HEK293T (cell line): Measurements from ENCODE around the gene CACNA1S.

ENCODE experiments used
- CTCF ChIA-PET: fragments of 350-600 bp; formaldehyde crosslinking; extraction: SDS; loops from one replicate; lab custom pipeline; 2021; ENCODE audit warnings: antibody characterized with exemption, inconsistent platforms; lab: Yijun Ruan, JAX
- POLR2A ChIA-PET: fragments of 350-600 bp; formaldehyde crosslinking; extraction: SDS; loops from one replicate; lab custom pipeline; 2020; ENCODE audit warnings: antibody characterized with exemption, inconsistent platforms; lab: Yijun Ruan, JAX
- DNase-seq: peaks from one replicate; pipeline ENCODE4 v3.0.0; 2012; ENCODE audit warnings: mixed read lengths; ENCODE audit errors: extremely low spot score
- ARNT ChIP-seq: fragments of 450-650 bp; IDR thresholded peaks from 2 replicates; pipeline ENCODE4 v1.6.1; 2017; ENCODE audit warnings: mild to moderate bottlenecking
- BHLHE40 ChIP-seq: fragments of 450-650 bp; IDR thresholded peaks from 2 replicates; pipeline ENCODE4 v1.6.1; 2016; ENCODE audit warnings: mild to moderate bottlenecking, moderate library complexity, borderline replicate concordance
- CTBP1 ChIP-seq: fragments of 450-650 bp; IDR thresholded peaks from 2 replicates; pipeline ENCODE4 v1.6.1; 2016; ENCODE audit warnings: borderline replicate concordance
- ELF4 ChIP-seq: fragments of 450-650 bp; IDR thresholded peaks from 2 replicates; pipeline ENCODE4 v1.6.1; 2017; ENCODE audit warnings: antibody characterized with exemption
- FOXA1 ChIP-seq: fragments of 450-650 bp; IDR thresholded peaks from 2 replicates; pipeline ENCODE4 v1.6.1; 2016; ENCODE audit warnings: mild to moderate bottlenecking
- FOXK2 ChIP-seq: fragments of 450-650 bp; IDR thresholded peaks from 2 replicates; pipeline ENCODE4 v1.6.1; 2016; ENCODE audit warnings: mild to moderate bottlenecking
- FOXM1 ChIP-seq: fragments of 450-650 bp; IDR thresholded peaks from 2 replicates; pipeline ENCODE4 v1.6.1; 2017; ENCODE audit warnings: mild to moderate bottlenecking, borderline replicate concordance
- HDGF ChIP-seq: fragments of 450-650 bp; IDR thresholded peaks from 2 replicates; pipeline ENCODE4 v1.6.1; 2017; ENCODE audit warnings: antibody characterized with exemption, borderline replicate concordance
- L3MBTL2 ChIP-seq: fragments of 450-650 bp; conservative IDR thresholded peaks from 2 replicates; pipeline ENCODE4 v1.6.1; 2016; ENCODE audit warnings: mild to moderate bottlenecking
- LEF1 ChIP-seq: fragments of 450-650 bp; IDR thresholded peaks from 2 replicates; pipeline ENCODE4 v1.6.1; 2017; ENCODE audit warnings: mild to moderate bottlenecking, borderline replicate concordance
- NFRKB ChIP-seq: fragments of 450-650 bp; IDR thresholded peaks from 2 replicates; pipeline ENCODE4 v1.6.1; 2016; ENCODE audit warnings: mild to moderate bottlenecking, moderate library complexity
- SP1 ChIP-seq: fragments of 450-650 bp; IDR thresholded peaks from 2 replicates; pipeline ENCODE4 v1.6.1; 2017
- SUZ12 ChIP-seq: fragments of 450-650 bp; IDR thresholded peaks from 2 replicates; pipeline ENCODE4 v1.6.1; 2016; ENCODE audit warnings: mild to moderate bottlenecking
- TARDBP ChIP-seq: fragments of 450-650 bp; IDR thresholded peaks from 2 replicates; pipeline ENCODE4 v1.6.1; 2016
- ZNF384 ChIP-seq: fragments of 450-650 bp; IDR thresholded peaks from 2 replicates; pipeline ENCODE4 v1.6.1; 2016
- TF ChIP-seq, protein P1 (sequence below): fragments of 450-650 bp; IDR thresholded peaks from 2 replicates; pipeline ENCODE4 v1.6.1; 2016

CACNA1S gene

GRCh38 chr1:200998323-200998722, 113.9 kb downstream of the CACNA1S start:
- POLR2A ChIA-PET: no interaction called here
- TF ChIP-seq BHLHE40 (no peak), SP1 (no peak), LEF1 (no peak), ARNT (no peak)
- CTCF ChIA-PET: interaction anchor here (1.1 kb wide), 1 partner anchor 27 kb away, joined by 3 read pairs; no protein-coding TSS in a partner anchor
- no peak for DNase-seq

GRCh38 chr1:200992382-200993048, 119.7 kb downstream of the CACNA1S start:
- CTCF ChIA-PET: interaction anchor here (2.3 kb wide), 1 partner anchor 13 kb away, joined by 10 read pairs; no protein-coding TSS in a partner anchor
- no peak for DNase-seq
- no peak for TF ChIP-seq FOXA1
- TF ChIP-seq SP1: no peak
- no peak for TF ChIP-seq TARDBP
- TF ChIP-seq LEF1: no peak
- TF ChIP-seq FOXM1: no peak
- no peak for TF ChIP-seq BHLHE40
- TF ChIP-seq HDGF: no peak
- no peak for TF ChIP-seq ELF4
- no peak for TF ChIP-seq CTBP1
- no peak for TF ChIP-seq ARNT
- no peak for TF ChIP-seq FOXK2
- no peak for TF ChIP-seq NFRKB
- no peak for TF ChIP-seq SUZ12
- POLR2A ChIA-PET: no interaction called here

DNA sequence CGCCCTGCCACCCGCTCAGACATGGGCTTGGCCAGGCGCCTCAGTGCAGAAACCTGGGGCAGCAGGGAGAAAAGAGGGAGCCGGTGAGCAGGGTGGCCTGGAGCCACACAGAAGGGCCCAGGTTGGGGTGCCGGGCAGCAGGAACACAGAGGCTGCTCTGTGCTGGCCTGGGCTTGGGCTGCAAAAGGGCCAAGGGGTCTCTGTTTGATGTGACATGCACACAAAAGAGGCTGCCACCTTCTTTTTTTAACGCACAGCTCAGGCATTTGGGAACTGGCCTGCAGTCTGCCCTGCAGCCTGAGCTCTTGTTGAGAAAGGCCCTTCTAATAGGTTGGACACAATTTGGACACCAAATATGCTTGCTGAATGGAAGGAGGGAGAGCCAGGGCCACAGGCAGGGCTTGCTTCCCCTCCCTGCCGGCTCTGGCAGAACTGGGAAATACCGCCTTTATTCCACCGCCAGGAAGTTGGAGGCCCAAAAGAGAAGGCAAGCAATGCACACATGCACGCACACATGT, 121.1 kb downstream of the CACNA1S start:
- CTCF ChIA-PET: interaction anchor here (2.3 kb wide), 1 partner anchor 12 kb away, joined by 10 read pairs; no protein-coding TSS in a partner anchor
- no peak for DNase-seq
- POLR2A ChIA-PET: no interaction called here
- TF ChIP-seq ARNT (no peak), NFRKB (no peak), FOXM1 (no peak), FOXA1 (no peak), ELF4 (no peak), BHLHE40 (no peak), SUZ12 (no peak), L3MBTL2 (no peak), ZNF384 (no peak), SP1 (no peak), FOXK2 (no peak), TARDBP (no peak), LEF1 (no peak)
- TF ChIP-seq, protein P1, sequence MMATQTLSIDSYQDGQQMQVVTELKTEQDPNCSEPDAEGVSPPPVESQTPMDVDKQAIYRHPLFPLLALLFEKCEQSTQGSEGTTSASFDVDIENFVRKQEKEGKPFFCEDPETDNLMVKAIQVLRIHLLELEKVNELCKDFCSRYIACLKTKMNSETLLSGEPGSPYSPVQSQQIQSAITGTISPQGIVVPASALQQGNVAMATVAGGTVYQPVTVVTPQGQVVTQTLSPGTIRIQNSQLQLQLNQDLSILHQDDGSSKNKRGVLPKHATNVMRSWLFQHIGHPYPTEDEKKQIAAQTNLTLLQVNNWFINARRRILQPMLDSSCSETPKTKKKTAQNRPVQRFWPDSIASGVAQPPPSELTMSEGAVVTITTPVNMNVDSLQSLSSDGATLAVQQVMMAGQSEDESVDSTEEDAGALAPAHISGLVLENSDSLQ: no peak

DNA sequence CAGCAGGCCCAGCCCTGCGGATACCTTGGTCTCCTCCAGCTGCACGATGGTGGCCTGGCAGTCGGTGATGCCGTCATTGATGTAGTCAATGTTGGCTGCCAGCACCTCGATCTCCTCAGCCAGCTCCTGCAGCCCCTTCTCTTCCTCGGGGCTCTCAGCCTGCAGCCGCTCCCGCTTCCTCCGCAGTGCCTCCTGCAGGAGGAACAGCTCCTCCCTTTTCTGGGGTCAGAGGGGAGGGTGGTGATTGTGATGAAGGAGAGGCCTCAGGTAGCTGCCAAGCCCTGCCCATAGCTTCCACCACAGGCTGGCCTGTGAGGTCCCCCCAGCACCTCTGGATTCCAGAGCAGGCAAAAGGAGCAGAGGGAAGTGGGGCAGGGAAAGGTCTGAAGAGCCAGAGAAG, 122.1 kb downstream of the CACNA1S start:
- POLR2A ChIA-PET: no interaction called here
- CTCF ChIA-PET: no interaction called here
- no peak for DNase-seq
- TF ChIP-seq ZNF384 (no peak), CTBP1 (no peak), HDGF (no peak), BHLHE40 (no peak), SUZ12 (no peak), FOXA1 (no peak), LEF1 (no peak), NFRKB (no peak), TARDBP (no peak), L3MBTL2 (no peak), FOXM1 (no peak), ARNT (no peak), SP1 (no peak), ELF4 (no peak), FOXK2 (no peak)
- TF ChIP-seq, protein P1: no peak
